Subcutaneous adipose tissue (tissue), 4 donors: ENCODE data around the gene MREG. TPM values are rescaled to one million over a fixed set of nuclear protein-coding genes. Genes with fewer than 3 reads are reported as not detected.

Experiments
- total RNA-seq, 4 donors: library from RNA; depleted of rRNA; stranded (reverse); fragments of >200 nt; gene quantifications; one replicate each; pipeline ENCODE4 v1.1.0, GENCODE V29; 2016
- TF ChIP-seq, protein P1 (sequence below): fragments of 450-650 bp; IDR thresholded peaks from one replicate; pipeline ENCODE4 v1.5.1; 2016; ENCODE audit warnings: low read depth, mild to moderate bottlenecking, control low read depth, antibody characterized with exemption, moderate library complexity

The MREG gene
- total RNA-seq, 4 donors from 2014 or later, result 3.3 to 13.1 (median 5.7) TPM

DNA sequence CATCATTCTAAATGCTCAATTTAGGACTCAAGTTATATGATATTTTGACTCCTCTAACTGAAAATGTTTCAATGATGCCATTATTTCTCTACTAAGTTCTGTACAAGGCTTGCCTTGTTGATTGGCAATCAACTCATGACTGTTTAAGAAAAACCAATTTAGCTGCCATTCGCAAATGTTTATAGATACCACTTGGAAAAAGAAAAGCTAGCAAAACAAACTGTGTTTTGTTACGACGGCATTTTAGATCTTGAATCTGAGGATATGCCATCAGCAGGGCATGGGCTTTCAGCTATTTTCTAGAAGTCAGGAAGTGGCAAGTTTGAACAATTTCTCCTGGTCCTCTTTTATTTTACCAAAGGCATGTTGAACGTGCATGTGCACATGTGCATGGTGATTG lies 65.3 kb downstream of the MREG start:
- TF ChIP-seq, protein P1, sequence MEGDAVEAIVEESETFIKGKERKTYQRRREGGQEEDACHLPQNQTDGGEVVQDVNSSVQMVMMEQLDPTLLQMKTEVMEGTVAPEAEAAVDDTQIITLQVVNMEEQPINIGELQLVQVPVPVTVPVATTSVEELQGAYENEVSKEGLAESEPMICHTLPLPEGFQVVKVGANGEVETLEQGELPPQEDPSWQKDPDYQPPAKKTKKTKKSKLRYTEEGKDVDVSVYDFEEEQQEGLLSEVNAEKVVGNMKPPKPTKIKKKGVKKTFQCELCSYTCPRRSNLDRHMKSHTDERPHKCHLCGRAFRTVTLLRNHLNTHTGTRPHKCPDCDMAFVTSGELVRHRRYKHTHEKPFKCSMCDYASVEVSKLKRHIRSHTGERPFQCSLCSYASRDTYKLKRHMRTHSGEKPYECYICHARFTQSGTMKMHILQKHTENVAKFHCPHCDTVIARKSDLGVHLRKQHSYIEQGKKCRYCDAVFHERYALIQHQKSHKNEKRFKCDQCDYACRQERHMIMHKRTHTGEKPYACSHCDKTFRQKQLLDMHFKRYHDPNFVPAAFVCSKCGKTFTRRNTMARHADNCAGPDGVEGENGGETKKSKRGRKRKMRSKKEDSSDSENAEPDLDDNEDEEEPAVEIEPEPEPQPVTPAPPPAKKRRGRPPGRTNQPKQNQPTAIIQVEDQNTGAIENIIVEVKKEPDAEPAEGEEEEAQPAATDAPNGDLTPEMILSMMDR, result no peak

DNA sequence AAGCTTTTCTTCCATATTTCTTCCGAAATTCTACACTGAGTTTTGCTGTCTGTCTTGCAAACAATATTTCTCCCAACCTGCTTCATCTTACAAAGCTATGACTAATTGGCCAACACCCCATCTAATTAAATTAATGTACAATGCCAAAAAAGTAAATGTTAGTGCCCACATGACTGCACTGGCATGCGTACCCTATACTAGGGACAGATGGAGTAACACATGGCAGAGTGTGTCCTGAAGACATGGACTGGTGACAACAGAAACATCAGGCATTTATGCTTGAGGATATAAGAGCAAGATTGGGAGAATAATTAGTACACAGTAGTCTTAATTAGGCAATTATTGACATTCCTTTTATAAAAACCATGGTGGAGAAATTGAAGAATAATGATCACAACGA lies 66.8 kb downstream of the MREG start:
- TF ChIP-seq, protein P1, result no peak

DNA sequence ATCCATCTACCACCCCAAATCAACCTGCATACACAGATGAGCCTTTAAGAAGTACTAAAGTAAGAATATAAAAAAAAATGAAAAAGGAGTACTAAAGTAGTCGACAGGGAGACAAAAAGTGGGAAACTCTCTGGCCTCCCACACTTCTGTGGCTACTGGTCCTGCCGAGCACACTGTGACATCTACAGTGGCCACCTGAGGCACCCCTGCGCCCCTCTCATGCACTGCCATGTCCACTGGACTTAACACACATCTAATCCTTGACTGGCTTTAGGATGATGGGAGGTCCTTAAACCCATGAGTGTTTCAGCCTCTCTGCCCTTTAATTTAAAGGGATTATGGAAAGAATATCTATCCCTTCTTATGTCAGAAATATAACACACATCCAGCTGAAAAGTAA lies 71.2 kb downstream of the MREG start:
- TF ChIP-seq, protein P1, result no peak

DNA sequence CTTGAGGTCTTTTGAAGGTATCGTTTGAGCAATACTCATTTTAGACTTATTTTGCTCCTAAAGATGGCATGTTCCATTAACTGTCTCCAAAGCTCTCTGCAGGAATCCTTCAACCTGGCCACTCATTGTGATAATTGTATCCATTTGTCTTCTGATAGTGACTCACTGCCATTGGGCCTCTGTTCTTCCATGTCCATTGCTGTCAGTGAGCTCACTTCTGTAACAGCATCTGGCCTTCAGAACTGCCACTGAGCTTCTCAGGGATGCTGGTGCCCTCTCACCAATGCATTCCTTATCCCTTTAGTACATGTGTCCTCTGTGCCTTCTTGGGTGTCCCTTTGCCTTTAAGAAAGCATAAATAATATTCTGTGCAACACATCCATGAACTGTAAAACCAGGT lies 71.6 kb downstream of the MREG start:
- TF ChIP-seq, protein P1, result no peak

DNA sequence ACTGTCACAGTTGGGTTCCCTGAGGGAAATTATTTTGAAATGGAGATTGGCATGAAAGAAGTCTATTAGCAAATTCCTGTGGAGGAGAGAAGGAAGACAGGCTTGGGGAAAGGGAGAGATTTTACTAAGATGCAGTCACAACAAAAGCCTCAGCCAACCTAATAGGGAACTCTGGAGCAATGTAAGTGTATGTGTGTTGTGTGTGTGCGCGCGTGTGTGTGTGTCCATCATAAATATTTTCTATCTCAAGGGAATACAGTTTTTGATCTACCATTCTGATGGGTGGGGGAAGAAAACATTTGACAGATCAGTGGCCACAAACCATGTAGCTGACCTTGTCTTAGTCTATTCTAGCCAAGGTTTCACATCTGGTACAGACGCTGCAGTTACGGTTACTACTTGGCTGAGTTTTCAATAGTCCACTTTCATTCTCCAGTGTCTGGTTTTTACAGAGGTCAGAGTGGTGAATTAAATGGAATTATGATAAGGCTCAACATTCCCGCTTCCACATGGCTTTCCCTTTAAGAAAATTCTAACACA lies 72.6 kb downstream of the MREG start:
- TF ChIP-seq, protein P1, result no peak

DNA sequence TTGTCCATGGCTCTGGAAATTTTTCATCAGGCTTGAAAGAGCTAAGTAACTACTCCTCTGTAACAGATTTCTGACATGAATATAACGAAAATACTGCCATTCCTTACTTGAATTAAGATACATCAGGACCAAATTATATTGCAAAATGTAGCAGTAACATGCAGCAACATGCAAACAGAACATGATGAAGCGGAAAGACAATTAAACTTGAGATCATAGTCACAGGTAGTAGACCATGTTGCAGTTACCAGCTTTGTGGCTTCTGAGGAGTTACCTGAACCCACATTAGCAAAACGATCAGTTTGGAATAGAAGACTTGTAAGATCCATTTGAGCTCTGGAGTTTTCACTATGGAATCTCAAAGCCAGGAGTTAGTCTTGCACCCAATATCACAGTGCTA lies 76.2 kb downstream of the MREG start:
- TF ChIP-seq, protein P1, result no peak

DNA sequence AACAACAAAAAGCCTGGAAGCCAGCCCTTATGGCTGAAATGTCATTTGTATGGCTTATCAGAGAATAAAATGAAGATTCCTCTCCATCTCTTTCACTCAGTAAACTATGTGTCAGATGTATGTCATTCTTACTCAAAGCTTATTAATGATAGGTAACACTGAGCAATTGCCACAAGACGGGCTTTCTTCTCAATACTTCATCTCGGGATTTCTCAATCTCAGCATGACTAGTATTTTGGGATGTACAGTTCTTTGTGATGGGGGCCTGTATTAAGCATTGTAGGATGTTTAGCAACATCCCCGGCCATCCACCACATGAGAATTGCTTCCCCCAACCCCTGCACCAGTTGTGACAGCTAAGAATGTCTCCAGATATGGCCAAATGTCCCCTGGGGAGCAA lies 80.2 kb downstream of the MREG start:
- TF ChIP-seq, protein P1, result no peak
